Limb (tissue), 2 donors: ENCODE measurements around the gene NLGN1.

Source experiments
- DNase-seq, 2 donors: peaks; one replicate each; pipeline ENCODE4 v3.0.0-alpha.2; 2016; ENCODE audit errors: extremely low spot score in 2 of 2

Gene NLGN1

DNA sequence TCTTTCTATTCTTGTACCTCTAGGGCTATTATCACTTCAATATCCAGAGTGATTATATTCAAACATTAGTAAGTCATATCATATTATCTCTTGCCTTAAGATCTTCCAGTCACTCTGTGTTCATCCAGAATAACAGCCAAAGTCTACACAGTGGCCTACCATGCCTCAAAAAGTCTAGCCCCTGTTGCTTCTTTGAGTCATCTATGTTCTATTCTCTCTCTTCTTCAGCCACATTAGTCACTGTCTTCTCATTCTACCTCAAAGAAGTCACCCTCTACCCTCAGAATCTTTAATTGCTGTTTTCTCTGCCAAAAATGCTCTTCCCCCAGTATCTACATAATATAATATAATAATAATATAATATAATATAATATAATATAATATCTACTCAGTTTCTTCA lies 356.0 kb downstream of the NLGN1 start:
- DNase-seq = no peak

DNA sequence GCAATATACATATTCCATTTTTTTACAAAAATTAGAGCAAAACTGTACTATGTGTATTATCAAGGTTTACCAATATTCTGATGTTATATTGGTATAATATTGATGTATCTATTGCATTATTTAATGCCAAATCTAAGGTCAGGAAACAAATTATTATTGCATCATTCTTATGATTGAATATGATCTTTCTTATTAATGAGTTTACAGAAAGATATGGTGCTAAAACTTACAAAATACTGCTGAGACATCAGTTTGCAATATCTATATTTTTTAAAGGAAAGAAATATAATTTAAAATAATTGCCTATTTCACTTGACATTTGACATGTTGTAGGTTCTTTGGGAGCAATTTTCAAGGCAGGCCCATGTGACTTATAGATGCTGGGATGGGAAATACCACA lies 357.6 kb downstream of the NLGN1 start:
- no peak for DNase-seq

DNA sequence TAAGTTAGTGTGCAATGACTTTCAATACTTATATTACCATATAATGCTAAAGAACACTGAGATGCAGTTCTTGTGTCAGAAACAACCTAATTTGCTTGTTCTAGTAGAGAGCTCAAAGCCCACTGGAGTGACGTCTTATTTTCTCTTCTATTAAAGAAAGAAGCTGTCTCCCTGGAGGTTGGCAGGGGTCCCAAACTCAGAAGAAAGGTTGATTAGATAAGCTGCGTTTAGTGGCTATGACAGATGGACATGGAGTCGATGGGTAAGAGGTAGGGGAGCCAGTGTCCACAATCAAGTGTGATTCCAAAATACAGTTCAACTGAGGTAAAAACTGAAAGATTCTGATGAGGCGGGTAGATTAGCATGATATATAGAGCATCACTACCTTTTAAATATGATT lies 363.6 kb downstream of the NLGN1 start:
- no peak for DNase-seq

DNA sequence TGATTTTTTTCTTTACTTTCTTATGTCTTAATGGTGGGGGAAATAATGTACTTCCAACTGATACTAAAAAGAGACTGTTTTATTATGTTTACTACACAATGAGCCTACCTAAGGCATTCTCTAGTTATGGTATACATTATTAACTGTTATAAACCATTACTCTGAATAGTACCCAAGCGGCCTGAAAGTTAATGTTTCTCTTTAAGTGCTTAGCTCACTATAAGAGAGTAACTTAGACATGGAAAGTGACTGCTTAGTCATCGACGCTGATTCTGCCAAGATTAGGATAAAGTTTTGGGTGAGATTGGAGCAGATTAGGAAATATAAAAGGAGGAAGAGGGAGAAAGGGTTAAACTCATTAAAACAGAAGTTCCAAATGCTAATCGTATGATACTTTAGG lies 365.0 kb downstream of the NLGN1 start:
- DNase-seq = no peak

DNA sequence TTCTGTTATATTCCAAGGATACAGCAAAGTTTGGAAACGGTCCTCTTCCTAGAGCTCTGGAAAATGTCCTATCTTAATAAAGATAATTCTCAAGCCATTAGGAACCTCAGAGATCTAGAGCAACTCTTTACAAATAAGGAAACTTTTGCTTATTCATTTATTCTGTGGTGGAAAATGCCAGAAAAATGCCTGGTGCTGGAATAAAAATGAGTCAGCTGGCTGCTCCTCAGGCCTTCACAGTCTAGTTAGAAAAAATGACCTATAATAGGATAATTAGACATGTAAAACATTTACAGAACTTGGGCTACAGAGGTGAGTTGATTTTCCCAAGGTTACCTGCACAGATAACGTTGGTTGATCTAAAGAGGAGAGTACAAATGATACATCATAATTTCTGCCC lies 372.5 kb downstream of the NLGN1 start:
- no peak for DNase-seq

DNA sequence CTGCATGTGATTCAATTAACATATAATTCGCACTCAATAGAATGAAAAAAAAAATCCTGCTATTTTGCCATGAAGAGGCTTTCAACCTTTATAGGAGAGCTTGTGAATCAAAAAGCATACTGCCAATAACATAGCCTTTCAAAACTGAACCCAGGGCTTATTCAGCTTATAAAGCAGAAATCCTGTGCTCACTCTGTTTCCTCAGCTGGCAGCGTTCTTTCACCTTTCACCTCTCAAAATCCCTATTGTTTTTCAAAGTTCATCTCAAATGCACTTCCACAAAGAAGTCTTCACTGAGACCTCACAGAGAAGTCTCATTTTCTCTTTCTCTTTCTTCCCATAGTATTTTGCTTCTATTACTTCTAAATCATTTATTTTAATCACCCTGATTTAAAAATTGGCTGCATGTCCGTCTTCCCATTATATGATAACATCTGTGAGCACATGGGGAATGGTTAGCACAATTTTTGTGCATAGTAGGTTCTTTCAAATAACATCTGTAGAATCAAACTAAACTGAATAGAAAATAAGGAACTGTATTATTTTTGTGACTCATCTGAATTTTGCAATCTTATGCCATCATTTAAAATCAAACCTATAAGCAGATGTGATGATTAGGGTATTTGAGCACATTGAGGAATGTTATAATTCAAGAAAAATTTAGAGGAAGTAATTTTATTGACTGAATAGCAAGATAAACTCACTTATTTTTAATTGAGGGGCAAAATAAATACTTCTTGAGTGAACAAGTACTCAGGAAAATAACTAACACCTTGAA lies 373.4 kb downstream of the NLGN1 start:
- DNase-seq = no peak

DNA sequence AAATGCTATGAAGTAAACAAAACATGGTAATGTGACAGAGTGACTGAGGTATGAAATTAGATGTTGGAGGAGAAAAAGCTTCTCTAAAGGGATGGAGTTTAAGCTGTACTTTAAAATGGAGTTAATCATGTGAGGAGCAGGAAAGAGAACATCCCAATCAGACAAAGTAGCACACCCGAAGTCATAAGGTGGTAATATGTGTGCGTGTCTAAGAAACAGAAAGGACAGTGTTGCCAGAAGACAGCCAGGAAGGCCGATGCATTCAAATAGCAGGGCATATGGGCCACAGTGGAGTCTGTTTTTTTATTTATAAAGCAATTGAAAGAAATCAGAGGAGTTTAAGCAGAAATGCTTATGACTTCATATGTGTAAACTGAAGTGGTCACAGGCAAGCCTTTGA lies 376.3 kb downstream of the NLGN1 start:
- no peak for DNase-seq

DNA sequence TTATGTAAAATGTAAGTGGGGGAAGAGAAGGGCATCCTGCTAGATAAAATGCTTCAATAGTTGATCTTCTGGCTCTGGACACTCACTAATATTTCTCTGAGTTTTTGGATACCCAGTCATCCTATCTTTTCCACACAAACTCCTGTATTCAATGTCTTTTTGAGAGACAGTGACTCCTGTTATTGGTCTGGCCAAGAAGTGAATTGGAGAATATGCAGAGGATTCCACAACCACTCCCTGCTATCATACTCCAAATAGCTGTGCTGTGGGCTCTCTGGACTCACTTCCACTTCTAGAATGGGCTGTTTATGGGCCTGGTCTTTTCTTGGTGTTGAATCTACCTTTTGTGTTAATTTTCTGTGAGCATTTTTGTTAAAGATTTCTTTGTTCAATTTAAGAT lies 376.8 kb downstream of the NLGN1 start:
- DNase-seq = no peak

DNA sequence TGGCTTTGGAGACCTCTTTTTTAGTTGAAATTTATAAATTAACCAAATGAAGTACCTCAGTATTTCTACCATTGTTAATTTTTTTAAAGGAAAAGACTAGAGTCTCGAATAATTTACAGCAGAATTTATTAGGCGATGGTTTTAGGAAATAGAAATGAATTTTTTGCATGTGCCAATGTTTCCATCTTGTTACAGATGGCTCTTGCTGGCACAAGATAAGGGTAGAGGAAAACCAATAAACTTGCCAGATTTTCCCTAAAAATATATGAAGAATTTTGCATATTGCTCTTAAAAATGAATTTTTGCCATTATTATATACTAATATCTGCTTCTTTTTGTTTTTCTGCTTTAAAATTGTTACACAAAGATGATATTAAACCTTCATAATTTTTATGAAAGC lies 380.7 kb downstream of the NLGN1 start:
- DNase-seq = no peak

DNA sequence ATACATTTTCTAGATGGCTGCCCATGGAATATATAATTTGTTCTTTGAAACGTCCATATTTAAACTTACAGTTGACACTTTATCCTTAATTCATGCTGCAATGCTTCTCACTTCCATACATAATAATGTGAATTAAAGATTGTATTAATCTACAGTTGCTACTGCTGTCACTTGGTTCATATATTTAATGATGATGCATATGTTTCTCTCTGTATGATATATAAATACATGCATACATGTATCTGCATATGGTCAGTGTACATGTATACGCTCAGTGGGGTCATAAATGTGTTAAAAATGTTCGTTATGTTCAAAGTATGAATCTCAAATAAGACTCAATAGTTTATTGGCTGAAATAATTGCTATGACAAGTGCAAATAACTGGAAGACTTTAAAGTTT lies 382.5 kb downstream of the NLGN1 start:
- no peak for DNase-seq

DNA sequence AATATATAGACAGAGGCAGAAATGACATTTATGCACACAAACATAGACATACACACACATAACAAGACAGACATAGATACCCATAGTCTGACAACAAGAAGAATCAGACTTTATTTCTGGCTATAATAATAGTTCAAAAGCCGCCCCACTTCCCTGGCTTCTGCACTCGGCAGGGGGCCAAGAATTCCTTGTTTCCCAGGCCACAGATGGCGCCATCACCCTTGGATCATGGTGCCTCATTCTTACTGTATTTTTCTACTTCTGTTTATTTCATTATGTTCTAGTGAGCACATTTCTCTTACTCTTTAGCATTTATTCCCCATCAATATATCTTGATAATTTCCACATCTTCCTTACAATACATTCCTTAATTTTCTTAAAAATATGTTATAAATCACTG lies 387.5 kb downstream of the NLGN1 start:
- DNase-seq = no peak

DNA sequence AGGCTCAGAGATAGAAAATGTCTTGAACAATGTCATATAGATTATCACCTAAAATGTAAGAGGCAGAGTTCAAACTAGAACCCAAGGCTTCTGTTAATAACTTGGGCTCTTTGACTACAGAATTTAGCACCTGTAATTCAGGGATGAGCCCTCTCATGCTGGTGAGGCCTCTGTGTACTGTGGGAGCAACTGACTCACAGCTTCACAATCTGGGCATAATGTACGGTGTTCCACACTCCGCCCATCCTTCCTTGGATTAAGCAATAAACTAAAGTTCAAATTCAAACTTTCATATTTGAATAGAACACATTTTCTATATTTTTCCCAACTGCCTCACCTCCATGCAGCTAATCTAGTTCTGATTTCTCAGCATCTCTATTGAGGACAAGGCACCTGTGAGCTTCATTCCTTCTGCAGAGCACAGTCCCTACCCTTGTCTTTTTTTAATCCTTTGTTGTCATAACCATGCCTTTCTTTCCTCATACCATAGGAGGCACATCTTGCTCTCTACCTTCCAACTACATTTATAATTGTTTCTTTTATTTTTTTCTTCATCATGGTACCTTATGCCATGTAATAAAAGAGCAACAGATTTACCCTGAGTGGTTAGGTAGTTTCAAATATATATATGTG lies 392.1 kb downstream of the NLGN1 start:
- no peak for DNase-seq

DNA sequence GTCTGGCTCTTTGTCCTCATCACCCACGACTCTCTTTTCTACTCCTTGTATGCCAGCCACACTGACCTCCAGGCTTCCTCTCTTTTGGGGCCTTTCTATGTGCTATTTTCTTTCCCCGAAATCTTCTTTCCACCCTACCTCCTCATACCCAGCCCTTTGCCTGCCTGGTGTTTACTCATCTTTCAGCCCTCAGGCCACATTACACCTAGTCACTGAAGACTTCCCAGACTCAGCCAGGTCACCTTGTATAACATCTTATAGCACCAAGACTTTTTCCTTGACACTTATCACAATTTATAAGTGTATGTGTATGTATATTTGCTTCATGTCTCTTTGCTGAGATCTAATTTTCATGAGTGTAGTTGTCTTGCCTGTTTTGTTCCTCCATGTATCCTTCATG lies 396.4 kb downstream of the NLGN1 start:
- DNase-seq = no peak

DNA sequence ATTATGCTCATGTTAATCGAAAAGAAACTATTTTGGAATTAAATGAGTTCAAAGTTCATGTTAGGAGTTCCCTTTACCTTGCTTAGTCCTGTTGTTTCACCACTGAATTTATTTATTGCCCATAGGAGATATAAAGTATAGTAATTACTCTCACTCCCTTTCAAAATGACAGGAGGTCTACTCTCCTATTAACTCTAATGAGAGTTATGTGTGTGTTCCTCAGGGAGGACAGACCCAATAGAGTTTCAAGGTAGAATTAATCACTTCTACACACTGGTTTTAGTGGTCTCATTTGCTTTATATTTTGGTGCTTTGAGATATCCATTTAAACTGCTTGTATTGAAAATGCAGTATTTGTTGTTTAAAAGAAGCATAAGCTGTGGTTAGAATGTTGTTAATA lies 398.9 kb downstream of the NLGN1 start:
- DNase-seq = no peak

DNA sequence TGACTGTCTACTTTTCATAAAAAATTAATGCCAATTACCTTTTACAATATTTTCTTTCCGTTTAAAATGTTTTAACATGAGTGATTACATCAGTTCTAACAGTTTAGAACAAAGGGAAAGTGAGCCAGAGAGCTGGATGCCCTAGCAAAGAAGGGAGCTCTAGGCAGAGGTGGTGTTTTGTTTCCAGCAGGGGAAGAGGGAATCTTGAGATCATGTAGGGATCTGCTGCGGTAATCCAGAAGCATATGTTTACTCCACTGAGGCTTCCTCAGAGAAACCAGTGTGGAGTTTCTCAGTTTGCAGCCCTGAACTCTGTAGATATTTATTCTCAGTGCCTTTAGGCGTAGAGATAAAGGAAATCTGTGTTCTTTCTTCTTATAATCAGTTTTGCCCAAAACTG lies 399.3 kb downstream of the NLGN1 start:
- no peak for DNase-seq

DNA sequence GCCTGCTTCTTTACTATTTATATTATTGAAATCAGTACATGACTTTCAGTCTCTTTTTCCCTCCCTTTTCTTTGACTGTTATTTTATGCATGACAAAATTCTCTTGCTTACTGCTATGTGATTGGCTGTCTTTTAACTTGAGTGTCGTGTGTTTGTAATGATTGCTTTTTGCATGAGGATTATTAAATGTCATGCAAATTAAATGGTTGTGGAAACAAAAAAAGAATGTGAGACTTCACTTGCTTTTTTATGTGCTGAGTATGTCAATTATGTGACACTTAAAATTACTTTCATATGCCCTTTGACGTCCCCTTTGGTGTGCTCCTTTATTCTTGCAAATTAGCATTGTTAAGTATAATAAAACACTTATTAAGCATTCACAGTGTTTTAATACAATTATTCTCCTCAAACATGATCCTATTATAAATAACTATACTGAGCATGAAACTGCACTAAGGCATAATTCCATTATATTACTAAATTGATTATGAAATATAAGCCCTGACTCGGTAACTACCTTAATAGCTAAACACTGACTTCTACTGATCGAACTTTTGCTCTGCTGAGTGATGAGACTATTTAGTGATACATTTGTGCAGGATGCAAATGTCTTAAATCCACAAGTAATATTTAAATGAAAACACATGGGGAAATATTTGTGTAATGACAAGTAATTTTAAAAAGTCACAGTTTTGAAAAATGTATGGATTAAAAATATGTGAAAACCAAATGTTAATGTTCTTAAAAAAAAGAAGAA lies 401.7 kb downstream of the NLGN1 start:
- no peak for DNase-seq

DNA sequence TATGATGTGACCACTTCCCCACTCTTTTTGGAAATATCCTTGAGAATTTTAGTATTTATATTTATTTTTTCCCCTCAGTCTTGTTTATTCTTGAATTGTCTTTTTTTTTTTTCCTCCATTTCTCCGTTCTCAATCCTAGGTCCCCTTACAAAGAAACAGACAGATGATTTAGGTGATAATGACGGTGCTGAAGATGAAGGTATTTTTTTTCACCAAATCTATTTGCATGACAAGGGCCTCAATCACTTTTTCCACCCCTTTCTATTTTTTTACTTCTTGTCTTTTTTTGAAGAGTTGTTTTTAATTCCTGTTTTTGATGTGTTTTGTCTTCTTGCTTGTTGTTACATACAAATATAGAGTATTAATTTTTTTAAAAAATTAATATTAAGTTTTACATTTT lies 402.6 kb downstream of the NLGN1 start:
- no peak for DNase-seq

DNA sequence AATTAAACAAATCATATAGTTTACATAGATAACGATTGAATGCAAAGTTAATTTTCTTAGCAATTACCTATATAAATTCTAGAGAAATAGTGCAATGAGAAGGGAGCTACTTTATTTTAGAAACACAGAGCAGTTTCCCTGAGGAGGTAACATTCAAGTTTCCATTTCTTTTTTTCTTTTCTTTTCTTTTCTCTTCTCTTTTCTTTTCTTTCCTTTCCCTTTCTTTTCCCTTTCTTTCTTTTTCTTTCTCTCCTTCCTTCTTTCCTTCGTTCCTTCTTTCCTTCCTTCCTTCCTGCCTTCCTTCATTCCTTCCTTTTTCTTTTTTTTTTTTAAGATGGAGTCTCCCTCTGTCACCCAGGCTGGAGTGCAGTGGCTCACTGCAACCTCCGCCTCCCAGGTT lies 417.3 kb downstream of the NLGN1 start:
- DNase-seq = no peak

DNA sequence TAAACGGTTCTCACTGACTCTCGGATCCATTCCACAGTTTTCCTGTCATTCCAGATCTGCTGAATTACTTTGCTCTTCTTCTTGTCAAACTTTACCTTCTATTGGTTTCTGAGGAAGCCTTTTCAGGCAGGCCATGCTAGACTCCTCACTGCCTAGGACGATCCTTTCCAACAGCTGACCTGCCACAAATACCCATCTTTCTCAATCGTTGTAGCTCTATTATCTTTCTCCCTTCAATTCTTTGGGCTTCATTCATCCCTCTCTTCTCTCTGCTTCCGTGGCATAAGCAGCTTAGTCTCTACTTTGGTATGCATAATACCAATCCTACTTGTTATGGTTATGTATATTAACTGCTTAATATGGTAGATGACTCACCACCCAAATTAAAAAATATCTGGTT lies 421.8 kb downstream of the NLGN1 start:
- DNase-seq = no peak

DNA sequence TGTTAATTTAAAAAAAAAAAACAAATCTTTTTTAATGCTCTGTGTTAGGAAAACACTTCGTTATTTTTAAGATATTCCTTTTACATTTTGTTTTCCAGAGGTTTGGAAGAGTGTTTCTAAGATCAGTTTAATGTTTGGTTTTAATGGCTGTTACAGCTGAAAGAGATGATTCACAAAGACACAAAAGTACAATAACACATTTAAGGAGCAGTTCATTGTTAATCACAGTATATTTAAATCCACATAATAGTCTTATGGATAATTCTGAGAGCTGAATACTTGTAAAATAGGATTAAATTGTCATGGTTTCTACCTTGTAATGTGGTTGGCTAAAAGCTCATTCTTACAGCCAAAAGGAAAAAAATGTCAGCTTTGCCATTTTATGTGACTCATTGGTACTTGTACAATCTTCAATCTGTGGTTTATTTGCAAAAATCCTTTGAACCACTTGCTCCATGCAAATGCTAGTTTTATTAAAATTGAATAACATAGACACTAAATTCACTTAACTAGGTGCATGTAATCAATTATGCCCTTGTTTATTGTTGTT lies 426.4 kb downstream of the NLGN1 start:
- DNase-seq = no peak

DNA sequence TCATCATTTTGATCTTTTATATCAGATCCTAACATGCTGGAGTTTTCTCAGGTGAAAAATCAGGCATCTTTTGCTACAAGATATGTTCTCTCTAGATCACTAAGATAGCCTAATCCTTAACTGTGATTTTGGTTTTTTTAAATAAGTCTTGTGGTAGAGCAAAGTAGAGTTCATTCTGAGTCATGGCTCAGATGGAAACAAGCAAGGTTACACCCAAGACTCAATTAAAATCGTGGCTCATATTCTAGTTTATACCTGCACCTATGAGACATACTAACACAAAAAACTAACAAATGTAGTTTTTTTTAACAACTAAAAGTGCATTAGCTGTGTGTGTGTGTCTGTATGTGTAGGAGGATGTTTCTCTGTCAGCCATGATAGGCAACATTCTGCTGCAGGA lies 428.2 kb downstream of the NLGN1 start:
- DNase-seq = no peak

DNA sequence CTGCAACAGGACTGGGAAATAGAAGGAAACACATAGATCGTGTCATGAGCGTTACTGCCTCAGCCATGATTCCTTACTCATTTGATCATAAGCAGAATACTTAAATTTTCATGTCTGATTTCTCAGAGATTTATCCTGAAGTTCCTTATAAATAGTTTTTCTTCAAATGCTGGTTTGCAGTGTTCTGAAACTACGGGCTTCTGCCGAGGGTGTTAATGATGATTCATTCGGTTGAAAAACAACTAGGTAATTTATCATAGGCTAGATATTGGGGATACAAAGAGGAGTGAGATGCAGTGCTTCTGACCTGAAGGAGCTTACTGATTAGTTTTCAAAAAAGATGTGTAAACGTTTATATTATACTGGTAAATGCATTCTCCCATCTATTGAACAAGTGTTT lies 428.9 kb downstream of the NLGN1 start:
- DNase-seq = no peak
